Lower lobe of right lung (tissue), 2 donors: ENCODE results near the gene CACNA2D1. TPM values are rescaled to one million over a fixed set of nuclear protein-coding genes. Genes with fewer than 3 reads are reported as not detected.
"Not testable (repeated sequence)": the region's sequence is repeated elsewhere in the genome, so short reads cannot be mapped to it uniquely, and the experiment has no call there.

Source experiments
- ATAC-seq, 2 donors: fragments of 200-7000 bp; cut with Tn5 transposase; one replicate each; pipeline ENCODE4 v1.9.1; 2020 to 2022; ENCODE audit warnings: mild to moderate bottlenecking in 2 of 2, moderate library complexity in 2 of 2
- DNase-seq: peaks from one replicate; pipeline ENCODE4 v3.0.0-alpha.2; 2020
- H3K27ac ChIP-seq: fragments of 200-600 bp; one replicate; pipeline ENCODE4 v1.8.0; 2022
- H3K27me3 ChIP-seq: fragments of 200-600 bp; one replicate; pipeline ENCODE4 v1.8.0; 2022; ENCODE audit warnings: low read depth
- H3K36me3 ChIP-seq: fragments of 200-600 bp; one replicate; pipeline ENCODE4 v1.8.0; 2022; ENCODE audit warnings: mild to moderate bottlenecking
- H3K4me1 ChIP-seq: fragments of 200-600 bp; one replicate; pipeline ENCODE4 v1.8.0; 2022
- H3K4me3 ChIP-seq: fragments of 200-600 bp; one replicate; pipeline ENCODE4 v1.8.0; 2022; ENCODE audit warnings: mild to moderate bottlenecking
- H3K9me3 ChIP-seq: fragments of 200-600 bp; one replicate; pipeline ENCODE4 v1.8.0; 2022
- CTCF ChIP-seq: fragments of 200-600 bp; IDR thresholded peaks from one replicate; pipeline ENCODE4 v1.8.0; 2022; ENCODE audit warnings: antibody characterized with exemption, mild to moderate bottlenecking
- intact Hi-C: fragments of 100-400 bp; cut with DNase I; formaldehyde crosslinking; loops from one replicate; pipeline ENCODE4 v1.11.0; 2022
- total RNA-seq: library from RNA; stranded (reverse); fragmentation: NEBNext Ultra II Directional; extraction: Animal tissue kit (Norgen Biotek cat#: 25700); gene quantifications from one replicate; pipeline ENCODE4 v1.2.1, GENCODE V29; 2021
- donor health status: DM: no; HTN: yes; CAD: no; lungs with severe emphysema.

The CACNA2D1 gene
- total RNA-seq, 1 donor from 2014 or later = 12.5 TPM

DNA sequence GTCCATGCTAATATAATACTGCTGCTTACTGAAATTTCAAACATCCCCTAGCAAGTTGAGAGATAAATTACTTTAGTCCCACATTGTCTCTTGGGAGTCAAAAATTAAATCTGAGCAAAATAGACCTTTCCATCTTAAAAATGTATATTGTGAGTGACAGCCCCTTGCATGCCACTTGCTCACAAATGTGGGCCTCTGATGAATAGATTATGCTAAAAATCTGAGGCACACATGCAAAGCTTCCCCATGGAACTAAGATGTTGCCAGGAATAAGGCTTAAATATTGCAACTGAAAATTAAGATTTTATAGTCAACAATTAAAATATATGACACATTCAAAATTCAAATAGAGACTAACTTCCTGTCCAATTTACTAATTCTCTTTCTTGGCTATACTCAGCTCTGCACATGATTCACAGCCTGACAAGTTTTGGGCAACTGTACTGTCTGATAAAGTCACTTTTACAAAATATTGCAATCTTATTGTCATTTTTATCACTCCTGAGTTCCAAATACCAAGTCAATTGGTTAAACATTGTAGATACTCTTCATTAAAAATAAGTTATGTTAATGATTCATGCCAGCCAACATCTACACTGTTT lies 301.2 kb downstream of the CACNA2D1 start:
- Histone ChIP-seq H3K4me1 (no peaks in the 10 kb centered on the region), H3K27me3 (no peaks in the 10 kb centered on the region), H3K36me3 (no peaks in the 10 kb centered on the region), H3K9me3 (no peaks in the 10 kb centered on the region), H3K4me3 (no peak overlapping the region), H3K27ac (no peak overlapping the region)
- no peak for DNase-seq
- no peak for TF ChIP-seq CTCF
- no peak for ATAC-seq
- intact Hi-C loops = no loop called here

DNA sequence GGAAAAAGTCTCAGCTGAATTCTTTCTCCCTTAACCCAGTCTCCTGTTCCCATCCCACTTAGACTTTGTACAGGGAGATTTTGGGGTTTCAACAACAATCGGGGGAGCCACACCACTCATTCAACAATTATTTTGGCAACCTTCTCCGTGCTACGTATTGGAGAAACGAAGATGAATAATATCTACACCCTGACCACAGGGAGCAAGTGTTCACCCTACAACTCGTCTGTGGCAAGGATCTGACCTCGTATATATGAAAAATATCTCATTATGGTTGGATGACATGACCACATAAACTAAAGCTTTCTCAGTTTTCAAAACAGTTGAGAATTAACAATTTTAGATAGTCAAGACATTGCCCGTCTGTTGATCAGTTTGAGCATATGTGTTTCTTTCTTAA lies 302.1 kb downstream of the CACNA2D1 start:
- Histone ChIP-seq H3K27me3 (no peaks in the 10 kb centered on the region), H3K9me3 (no peaks in the 10 kb centered on the region), H3K36me3 (no peaks in the 10 kb centered on the region), H3K27ac (no peak overlapping the region), H3K4me1 (no peaks in the 10 kb centered on the region), H3K4me3 (no peak overlapping the region)
- TF ChIP-seq CTCF = no peak
- no peak for ATAC-seq
- no peak for DNase-seq
- intact Hi-C loops = no loop called here

DNA sequence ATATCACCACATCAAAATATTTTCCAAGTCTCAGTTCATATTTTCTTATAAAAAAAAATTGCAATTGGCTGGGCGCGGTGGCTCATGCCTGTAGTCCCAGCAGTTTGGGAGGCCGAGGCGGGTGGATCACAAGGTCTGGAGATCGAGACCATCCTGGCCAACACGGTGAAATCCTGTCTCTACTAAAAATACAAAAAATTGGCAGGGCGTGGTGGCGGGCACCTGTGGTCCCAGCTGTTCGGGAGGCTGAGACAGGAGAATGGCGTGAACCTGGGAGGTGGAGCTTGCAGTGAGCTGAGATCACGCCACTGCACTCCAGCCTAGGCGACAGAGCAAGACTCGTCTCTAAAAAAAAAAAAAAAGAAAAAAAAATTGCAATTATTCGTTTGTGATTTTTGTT lies 303.0 kb downstream of the CACNA2D1 start:
- ATAC-seq, intact Hi-C loops, DNase-seq, H3K4me3 ChIP-seq, H3K36me3 ChIP-seq, H3K9me3 ChIP-seq, H3K27ac ChIP-seq, H3K27me3 ChIP-seq, H3K4me1 ChIP-seq: not testable (repeated sequence)

GRCh38 chr7:82131215-82131614 lies 312.4 kb downstream of the CACNA2D1 start:
- Histone ChIP-seq H3K36me3 (no peaks in the 10 kb centered on the region), H3K4me3 (no peak overlapping the region), H3K9me3 (no peaks in the 10 kb centered on the region), H3K27ac (no peak overlapping the region), H3K4me1 (no peaks in the 10 kb centered on the region), H3K27me3 (no peaks in the 10 kb centered on the region)
- DNase-seq (no peak), ATAC-seq (no peak)
- intact Hi-C loops = no loop called here
- no peak for TF ChIP-seq CTCF

- Histone ChIP-seq H3K27me3 (no peaks in the 10 kb centered on the region), H3K36me3 (no peaks in the 10 kb centered on the region), H3K9me3 (peaks cover 6% of the 10 kb centered on the region), H3K4me1 (no peaks in the 10 kb centered on the region), H3K27ac (no peak overlapping the region), H3K4me3 (no peak overlapping the region)
- ATAC-seq (no peak), DNase-seq (no peak)
- intact Hi-C loops = no loop called here
- no peak for TF ChIP-seq CTCF
These were observed 314.5 kb downstream of the CACNA2D1 start for GRCh38 chr7:82129091-82129490.

DNA sequence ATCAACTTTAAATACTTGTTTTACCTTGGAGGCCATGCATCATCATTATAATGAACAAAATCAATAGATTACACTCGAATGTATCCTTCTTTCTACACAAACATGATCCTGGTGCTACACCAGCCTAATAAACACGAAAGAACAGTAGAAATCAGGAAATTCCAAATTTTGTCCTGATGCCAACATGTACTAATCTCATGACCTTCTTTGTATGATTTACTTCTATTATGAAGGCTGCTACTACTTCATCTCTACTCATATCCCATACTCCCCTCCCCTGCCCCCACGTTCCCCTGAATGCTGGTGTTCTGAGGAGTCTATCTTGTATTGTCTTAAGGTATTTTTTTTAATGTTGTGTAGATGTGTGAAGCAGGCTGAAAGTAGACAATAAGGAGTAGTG lies 315.0 kb downstream of the CACNA2D1 start:
- H3K27ac ChIP-seq = no peak overlapping the region
- H3K27me3 ChIP-seq = no peaks in the 10 kb centered on the region
- no peak for DNase-seq
- TF ChIP-seq CTCF = no peak
- H3K36me3 ChIP-seq = no peaks in the 10 kb centered on the region
- no peak overlapping the region for H3K4me3 ChIP-seq
- no peaks in the 10 kb centered on the region for H3K4me1 ChIP-seq
- intact Hi-C loops = no loop called here
- H3K9me3 ChIP-seq = peaks cover 7% of the 10 kb centered on the region
- no peak for ATAC-seq
